ENCODE results near the gene DKKL1. TPM values are rescaled to one million over a fixed set of nuclear protein-coding genes. Genes with fewer than 3 reads are reported as not detected.
"Not testable (repeated sequence)": the region's sequence is repeated elsewhere in the genome, so short reads cannot be mapped to it uniquely, and the experiment has no call there.

Gene DKKL1
- total RNA-seq, 2 experiments from 2014 or later = not detected

- Mint-ChIP-seq H3K27ac (peak overlapping the region; percentile 92), H3K36me3 (ENCODE audit: low read depth) (peaks cover 39% of the 10 kb centered on the region), H3K4me3 (peak overlapping the region; percentile 64), H3K4me1 (peaks cover 76% of the 10 kb centered on the region)
- DNase-seq, H3K27me3 Mint-ChIP-seq, H3K9me3 Mint-ChIP-seq: not testable (repeated sequence)
- ChIA-PET CTCF (interaction anchor here (1.0 to 1.1 kb wide), 2 partner anchors 106 to 143 kb away, joined by 3 read pairs; no protein-coding TSS in a partner anchor), POLR2A (interaction anchor here (0.7 to 1.2 kb wide), 3 partner anchors 32 to 339 kb away, joined by 3 to 4 read pairs (median 3); partner anchors contain the start of gene RUVBL2)
Observed at GRCh38 chr19:49332691-49333417, 30.8 kb upstream of the DKKL1 start.

- peak overlapping the region; percentile 64 for H3K4me3 Mint-ChIP-seq
- CTCF ChIA-PET = interaction anchor here (0.6 to 2.2 kb wide), 4 partner anchors 32 to 143 kb away, joined by 3 to 8 read pairs (median 4); no protein-coding TSS in a partner anchor
- peaks cover 76% of the 10 kb centered on the region for H3K4me1 Mint-ChIP-seq
- peak overlapping the region; percentile 92 for H3K27ac Mint-ChIP-seq
- POLR2A ChIA-PET = interaction anchor here (0.7 to 2.8 kb wide), 6 partner anchors 12 to 340 kb away, joined by 3 to 15 read pairs (median 4); partner anchors contain the start of gene RUVBL2
- no peaks in the 10 kb centered on the region for H3K9me3 Mint-ChIP-seq
- H3K27me3 Mint-ChIP-seq = no peaks in the 10 kb centered on the region
- peaks cover 39% of the 10 kb centered on the region for H3K36me3 Mint-ChIP-seq (ENCODE audit: low read depth)
- DNase-seq = no peak
Observed at GRCh38 chr19:49333418-49333805, 30.3 kb upstream of the DKKL1 start.

GRCh38 chr19:49333811-49334288 is 29.8 kb upstream of the DKKL1 start:
- POLR2A ChIA-PET = interaction anchor here (0.7 to 2.8 kb wide), 7 partner anchors 11 to 340 kb away, joined by 3 to 15 read pairs (median 4); partner anchors contain the start of gene RUVBL2
- peak; percentile 74 for DNase-seq
- Mint-ChIP-seq H3K9me3 (no peaks in the 10 kb centered on the region), H3K36me3 (ENCODE audit: low read depth) (peaks cover 43% of the 10 kb centered on the region), H3K27me3 (no peaks in the 10 kb centered on the region), H3K4me1 (peaks cover 77% of the 10 kb centered on the region), H3K27ac (peak overlapping the region; percentile 92), H3K4me3 (peak overlapping the region; percentile 64)
- CTCF ChIA-PET = interaction anchor here (0.6 to 2.2 kb wide), 5 partner anchors 33 to 142 kb away, joined by 3 to 8 read pairs (median 3); partner anchors contain the start of gene FLT3LG

GRCh38 chr19:49335071-49335783 is 28.4 kb upstream of the DKKL1 start, which contains the start of gene CD37:
Gene CD37, plus strand, starts transcription at chr19:49335406. Its CDS starts 135 bp downstream, at chr19:49335541.
- CTCF ChIA-PET = interaction anchor here (0.6 to 2.2 kb wide), 3 partner anchors 9 to 136 kb away, joined by 3 to 8 read pairs (median 4); no protein-coding TSS in a partner anchor
- H3K36me3 Mint-ChIP-seq (ENCODE audit: low read depth) = peaks cover 49% of the 10 kb centered on the region
- H3K4me1 Mint-ChIP-seq = peaks cover 79% of the 10 kb centered on the region
- H3K9me3 Mint-ChIP-seq = no peaks in the 10 kb centered on the region
- POLR2A ChIA-PET = interaction anchor here (0.6 to 2.8 kb wide), 11 partner anchors 9 to 305 kb away, joined by 3 to 15 read pairs (median 3); partner anchors contain the start of genes PIH1D1 and RRAS
- peak within 1 kb of the TSS; percentile 98 for H3K4me3 Mint-ChIP-seq
- no peaks in the 10 kb centered on the region for H3K27me3 Mint-ChIP-seq
- peak within 1 kb of the TSS; percentile 99 for H3K27ac Mint-ChIP-seq
- peak; percentile 64 for DNase-seq

GRCh38 chr19:49335784-49336481 is 27.7 kb upstream of the DKKL1 start:
- peak overlapping the region; percentile 99 for H3K27ac Mint-ChIP-seq
- peaks cover 79% of the 10 kb centered on the region for H3K4me1 Mint-ChIP-seq
- peaks cover 52% of the 10 kb centered on the region for H3K36me3 Mint-ChIP-seq (ENCODE audit: low read depth)
- DNase-seq = no peak
- CTCF ChIA-PET = interaction anchor here (2.2 kb wide), 1 partner anchor 35 kb away, joined by 8 read pairs; no protein-coding TSS in a partner anchor
- POLR2A ChIA-PET = interaction anchor here (0.6 to 2.8 kb wide), 11 partner anchors 9 to 304 kb away, joined by 3 to 15 read pairs (median 3); partner anchors contain the start of genes PIH1D1 and RRAS
- no peaks in the 10 kb centered on the region for H3K9me3 Mint-ChIP-seq
- H3K27me3 Mint-ChIP-seq = no peaks in the 10 kb centered on the region
- H3K4me3 Mint-ChIP-seq = peak overlapping the region; percentile 98

- Mint-ChIP-seq H3K27ac (peak overlapping the region; percentile 99), H3K36me3 (ENCODE audit: low read depth) (peaks cover 51% of the 10 kb centered on the region), H3K4me3 (peak overlapping the region; percentile 98), H3K4me1 (peaks cover 72% of the 10 kb centered on the region), H3K9me3 (no peaks in the 10 kb centered on the region), H3K27me3 (no peaks in the 10 kb centered on the region)
- CTCF ChIA-PET = no interaction called here
- no peak for DNase-seq
- POLR2A ChIA-PET = no interaction called here
Observed at GRCh38 chr19:49336482-49337266, 27.0 kb upstream of the DKKL1 start.

- Mint-ChIP-seq H3K4me3 (peak overlapping the region; percentile 98), H3K4me1 (peaks cover 65% of the 10 kb centered on the region), H3K9me3 (no peaks in the 10 kb centered on the region), H3K27ac (peak overlapping the region; percentile 34), H3K27me3 (no peaks in the 10 kb centered on the region), H3K36me3 (ENCODE audit: low read depth) (peaks cover 46% of the 10 kb centered on the region)
- DNase-seq = no peak
- POLR2A ChIA-PET = no interaction called here
- CTCF ChIA-PET = no interaction called here
Observed at GRCh38 chr19:49337267-49338022, 26.2 kb upstream of the DKKL1 start.

- ChIA-PET POLR2A (no interaction called here), CTCF (no interaction called here)
- DNase-seq = no peak
- H3K36me3 Mint-ChIP-seq (ENCODE audit: low read depth) = peaks cover 52% of the 10 kb centered on the region
- H3K27me3 Mint-ChIP-seq = no peaks in the 10 kb centered on the region
- no peaks in the 10 kb centered on the region for H3K9me3 Mint-ChIP-seq
- H3K4me1 Mint-ChIP-seq = peaks cover 59% of the 10 kb centered on the region
- no peak overlapping the region for H3K27ac Mint-ChIP-seq
- no peak overlapping the region for H3K4me3 Mint-ChIP-seq
Observed at GRCh38 chr19:49338023-49338677, 25.5 kb upstream of the DKKL1 start.

- Mint-ChIP-seq H3K36me3 (ENCODE audit: low read depth) (peaks cover 52% of the 10 kb centered on the region), H3K27me3 (no peaks in the 10 kb centered on the region), H3K9me3 (no peaks in the 10 kb centered on the region), H3K4me1 (peaks cover 52% of the 10 kb centered on the region), H3K4me3 (no peak overlapping the region), H3K27ac (no peak overlapping the region)
- POLR2A ChIA-PET = no interaction called here
- CTCF ChIA-PET = interaction anchor here (0.6 kb wide), 1 partner anchor 22 kb away, joined by 3 read pairs; no protein-coding TSS in a partner anchor
- no peak for DNase-seq
Observed at GRCh38 chr19:49338691-49339300, 24.9 kb upstream of the DKKL1 start.

- H3K4me1 Mint-ChIP-seq = peaks cover 47% of the 10 kb centered on the region
- POLR2A ChIA-PET = no interaction called here
- H3K27ac Mint-ChIP-seq = no peak overlapping the region
- DNase-seq = no peak
- peaks cover 52% of the 10 kb centered on the region for H3K36me3 Mint-ChIP-seq (ENCODE audit: low read depth)
- no peaks in the 10 kb centered on the region for H3K9me3 Mint-ChIP-seq
- no peaks in the 10 kb centered on the region for H3K27me3 Mint-ChIP-seq
- CTCF ChIA-PET = interaction anchor here (0.6 kb wide), 1 partner anchor 23 kb away, joined by 3 read pairs; no protein-coding TSS in a partner anchor
- H3K4me3 Mint-ChIP-seq = no peak overlapping the region
Observed at GRCh38 chr19:49339301-49340068, 24.2 kb upstream of the DKKL1 start.
